ENCODE results near the gene ALDH7A1.

- TF ChIP-seq ATF3 (CRISPR knock-in tag; conservative IDR thresholded peaks at IDR 0.05) (no peak), ETV6 (CRISPR knock-in tag; IDR thresholded peaks at IDR 0.05) (no peak), CTCF (IDR thresholded peaks at IDR 0.05) (no peak)
Observed at GRCh38 chr5:126508251-126508961, 86.6 kb downstream of the ALDH7A1 start.

Measured in WTC11 (cell line).